Left ventricle myocardium inferior (tissue), 1 donor: Measurements from ENCODE around the gene CFAP58. TPM values are rescaled to one million over a fixed set of nuclear protein-coding genes. Genes with fewer than 3 reads are reported as not detected.

Experiments
- DNase-seq: peaks from one replicate; pipeline ENCODE4 v3.0.0-alpha.2; 2020
- H3K27ac ChIP-seq: fragments of 200-600 bp; replicated peaks from 2 replicates; pipeline ENCODE4 v1.8.0; 2021
- H3K27me3 ChIP-seq: fragments of 200-600 bp; 2 replicates; pipeline ENCODE4 v1.8.0; 2021; ENCODE audit warnings: low read depth
- H3K36me3 ChIP-seq: fragments of 200-600 bp; 2 replicates; pipeline ENCODE4 v1.8.0; 2021
- H3K4me1 ChIP-seq: fragments of 200-600 bp; 2 replicates; pipeline ENCODE4 v1.8.0; 2021
- H3K4me3 ChIP-seq: fragments of 200-600 bp; 2 replicates; pipeline ENCODE4 v1.8.0; 2021; ENCODE audit warnings: mild to moderate bottlenecking, moderate library complexity
- H3K9me3 ChIP-seq: fragments of 200-600 bp; replicated peaks from 2 replicates; pipeline ENCODE4 v1.8.0; 2021
- intact Hi-C: fragments of 100-400 bp; cut with micrococcal nuclease; formaldehyde crosslinking; loops from one replicate; pipeline ENCODE4 v1.11.0; 2022
- total RNA-seq: library from RNA; stranded (reverse); fragmentation: NEBNext Ultra II Directional; extraction: Animal tissue kit (Norgen Biotek cat#: 25700); gene quantifications from one replicate; pipeline ENCODE4 v1.2.1, GENCODE V29; 2021
- TF ChIP-seq, protein P1 (sequence below): fragments of 200-600 bp; IDR thresholded peaks from 2 replicates; pipeline ENCODE4 v1.8.0; 2021; ENCODE audit warnings: antibody characterized with exemption, mild to moderate bottlenecking, borderline replicate concordance
- donor health status: DM: no; HTN: yes; CAD: no; lungs with severe emphysema.

Gene CFAP58
- total RNA-seq, 1 donor from 2014 or later = 3.5 TPM

DNA sequence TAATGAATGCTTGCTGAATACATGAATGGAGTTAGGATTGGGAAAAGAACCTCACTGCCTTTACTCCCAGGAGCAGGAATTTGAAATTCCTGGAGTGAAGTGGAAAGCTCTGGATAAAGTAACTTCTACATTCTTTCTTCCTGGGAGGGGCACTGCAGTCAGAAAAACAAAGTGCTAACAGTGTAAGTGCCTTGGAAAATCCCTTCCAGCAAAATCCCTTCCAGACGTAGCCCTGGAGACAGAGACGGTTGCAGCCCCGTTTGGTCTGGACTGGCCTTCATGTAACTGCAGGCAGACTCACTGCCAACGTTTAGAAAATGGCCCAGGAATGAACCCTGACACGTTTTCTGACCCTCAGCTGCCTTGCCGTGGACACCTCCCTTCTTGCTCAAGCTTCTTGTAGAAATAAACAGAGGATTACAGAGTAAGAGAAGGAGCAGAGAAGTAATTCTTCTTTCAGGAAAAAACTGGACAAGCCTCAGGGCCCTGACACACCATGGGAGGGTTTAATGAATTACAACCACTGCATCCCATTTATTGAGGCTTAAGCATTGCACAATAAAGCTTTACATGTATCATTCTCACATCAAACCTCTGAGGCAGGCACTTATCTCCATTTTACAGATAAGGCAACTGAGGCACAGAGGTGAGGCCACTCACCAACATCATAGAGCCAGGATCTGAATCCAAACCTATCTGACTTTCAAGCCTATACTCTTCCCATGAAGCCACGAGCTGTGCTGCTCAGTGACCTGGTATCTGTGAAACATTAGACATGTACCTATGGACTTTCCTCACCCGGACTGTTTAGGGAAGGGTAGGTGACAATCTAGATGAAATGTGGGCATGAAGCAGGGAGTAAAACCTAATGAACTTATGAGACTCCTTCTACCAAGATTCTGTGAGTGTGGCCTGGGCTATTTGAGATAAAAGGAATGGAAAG lies 23.2 kb upstream of the CFAP58 start:
- no peaks in the 10 kb centered on the region for H3K9me3 ChIP-seq
- H3K27ac ChIP-seq = peak overlapping the region; percentile 99
- intact Hi-C loops = no loop called here
- DNase-seq = no peak
- H3K4me1 ChIP-seq = peaks cover 100% of the 10 kb centered on the region
- TF ChIP-seq, protein P1, sequence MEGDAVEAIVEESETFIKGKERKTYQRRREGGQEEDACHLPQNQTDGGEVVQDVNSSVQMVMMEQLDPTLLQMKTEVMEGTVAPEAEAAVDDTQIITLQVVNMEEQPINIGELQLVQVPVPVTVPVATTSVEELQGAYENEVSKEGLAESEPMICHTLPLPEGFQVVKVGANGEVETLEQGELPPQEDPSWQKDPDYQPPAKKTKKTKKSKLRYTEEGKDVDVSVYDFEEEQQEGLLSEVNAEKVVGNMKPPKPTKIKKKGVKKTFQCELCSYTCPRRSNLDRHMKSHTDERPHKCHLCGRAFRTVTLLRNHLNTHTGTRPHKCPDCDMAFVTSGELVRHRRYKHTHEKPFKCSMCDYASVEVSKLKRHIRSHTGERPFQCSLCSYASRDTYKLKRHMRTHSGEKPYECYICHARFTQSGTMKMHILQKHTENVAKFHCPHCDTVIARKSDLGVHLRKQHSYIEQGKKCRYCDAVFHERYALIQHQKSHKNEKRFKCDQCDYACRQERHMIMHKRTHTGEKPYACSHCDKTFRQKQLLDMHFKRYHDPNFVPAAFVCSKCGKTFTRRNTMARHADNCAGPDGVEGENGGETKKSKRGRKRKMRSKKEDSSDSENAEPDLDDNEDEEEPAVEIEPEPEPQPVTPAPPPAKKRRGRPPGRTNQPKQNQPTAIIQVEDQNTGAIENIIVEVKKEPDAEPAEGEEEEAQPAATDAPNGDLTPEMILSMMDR = no peak
- H3K4me3 ChIP-seq = peak overlapping the region; percentile 51
- H3K27me3 ChIP-seq = no peaks in the 10 kb centered on the region
- H3K36me3 ChIP-seq = no peaks in the 10 kb centered on the region

DNA sequence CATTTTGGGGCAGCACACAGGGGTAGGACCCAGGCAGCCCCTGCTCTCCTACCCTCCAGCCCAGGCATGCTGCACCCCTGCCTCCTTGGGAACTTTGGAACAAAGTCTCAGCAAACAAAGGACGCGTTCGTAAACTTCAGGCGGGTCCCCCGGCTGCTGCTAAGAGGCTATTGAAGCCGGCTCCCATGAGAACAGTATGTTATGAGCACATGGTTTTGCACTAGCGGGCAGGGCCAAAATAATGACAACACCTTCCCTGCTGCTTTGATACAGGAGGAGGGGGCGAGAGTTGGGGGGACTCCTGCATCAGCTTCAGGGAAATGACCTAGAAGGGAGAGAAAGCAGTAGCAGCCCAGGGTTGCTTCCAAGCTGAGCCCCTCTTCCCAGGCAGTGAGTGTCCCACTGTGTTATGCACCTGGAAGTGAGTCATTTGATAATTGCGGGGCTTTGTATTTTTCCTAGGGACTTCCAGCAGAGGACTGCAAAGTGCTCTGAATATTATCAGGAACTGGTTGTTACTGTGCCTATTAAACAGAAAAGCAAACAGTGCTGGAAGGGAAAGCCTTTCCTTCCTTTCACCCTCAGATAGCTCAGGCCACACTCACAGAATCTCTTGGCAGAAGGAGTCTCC lies 22.3 kb upstream of the CFAP58 start:
- DNase-seq = no peak
- intact Hi-C loops = no loop called here

DNA sequence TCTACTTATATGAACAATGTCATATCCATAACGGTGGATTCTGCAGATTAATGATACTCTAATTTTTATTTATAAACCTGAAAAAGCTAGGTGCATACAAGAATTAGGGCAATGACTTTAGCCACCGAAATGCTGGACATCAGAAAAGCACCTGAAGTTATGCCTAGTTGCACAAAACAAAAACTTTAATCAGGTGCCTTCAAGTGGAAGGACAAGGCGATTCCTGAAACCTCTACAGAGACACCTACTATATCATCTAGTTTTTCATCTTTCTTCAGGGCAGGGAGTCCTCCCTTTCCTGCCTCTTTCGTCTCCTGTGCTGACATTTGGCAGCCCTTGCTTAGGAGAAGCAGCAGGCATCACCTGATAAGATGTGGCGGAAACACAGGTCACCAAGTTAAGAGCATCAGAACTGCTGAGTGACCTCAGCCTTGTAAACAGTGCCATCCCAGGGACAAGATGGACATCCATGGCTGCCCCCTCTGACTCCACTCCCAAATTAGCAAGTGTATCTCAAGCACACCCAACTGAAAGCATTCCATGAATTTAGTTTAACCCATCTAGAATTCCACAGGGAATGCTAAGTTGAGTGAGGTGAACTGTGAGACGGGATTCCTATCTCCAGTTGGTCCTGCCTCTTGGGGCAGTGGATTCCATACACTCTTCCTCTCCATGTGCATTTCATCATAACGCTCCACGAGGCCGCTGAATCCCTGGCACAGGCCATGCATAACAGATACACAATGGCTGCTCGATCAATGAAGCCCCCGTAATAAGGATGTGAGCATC lies 21.2 kb upstream of the CFAP58 start:
- H3K27ac ChIP-seq = peak overlapping the region; percentile 99
- no peaks in the 10 kb centered on the region for H3K27me3 ChIP-seq
- peak overlapping the region; percentile 51 for H3K4me3 ChIP-seq
- H3K4me1 ChIP-seq = peaks cover 99% of the 10 kb centered on the region
- intact Hi-C loops = no loop called here
- DNase-seq = no peak
- no peaks in the 10 kb centered on the region for H3K9me3 ChIP-seq
- TF ChIP-seq, protein P1 = no peak
- no peaks in the 10 kb centered on the region for H3K36me3 ChIP-seq

More for the DNA sequence above, 22.3 kb upstream of the CFAP58 start:
- TF ChIP-seq, protein P1 = no peak
- Histone ChIP-seq H3K4me3 (peak overlapping the region; percentile 51), H3K9me3 (no peaks in the 10 kb centered on the region), H3K4me1 (peaks cover 100% of the 10 kb centered on the region), H3K27ac (peak overlapping the region; percentile 99), H3K36me3 (no peaks in the 10 kb centered on the region), H3K27me3 (no peaks in the 10 kb centered on the region)

- intact Hi-C loops = no loop called here
- Histone ChIP-seq H3K36me3 (no peaks in the 10 kb centered on the region), H3K4me1 (peaks cover 99% of the 10 kb centered on the region), H3K4me3 (peak overlapping the region; percentile 97), H3K27me3 (no peaks in the 10 kb centered on the region), H3K9me3 (no peaks in the 10 kb centered on the region), H3K27ac (peak overlapping the region; percentile 99)
- TF ChIP-seq, protein P1 = no peak
- no peak for DNase-seq
Measured at GRCh38 chr10:104333032-104333727, 20.5 kb upstream of the CFAP58 start.
